HepG2 (cell line): Measurements from ENCODE around the gene CBX2. TPM values are rescaled to one million over a fixed set of nuclear protein-coding genes. Genes with fewer than 3 reads are reported as not detected.

Experiments used
- ATRX ChIP-seq: sonication (generic); formaldehyde crosslinking; IDR thresholded peaks from 2 replicates; pipeline ENCODE4 v1.4.0; 2020; ENCODE audit warnings: missing genetic modification reagents, borderline replicate concordance
- KDM5A ChIP-seq: fragments of 200-600 bp; sonication (generic); IDR thresholded peaks from 2 replicates; pipeline ENCODE4 v1.7.0; 2018; ENCODE audit warnings: antibody characterized with exemption, mild to moderate bottlenecking, low read length, borderline replicate concordance
- MATR3 ChIP-seq: sonication (generic); formaldehyde crosslinking; IDR thresholded peaks from 2 replicates; pipeline ENCODE4 v1.4.0; 2020; ENCODE audit warnings: missing genetic modification reagents
- MBD4 ChIP-seq: IDR thresholded peaks from 2 replicates; pipeline ENCODE4 v1.6.1; 2012; ENCODE audit warnings: low read length, inconsistent platforms, borderline replicate concordance
- NFYB ChIP-seq: sonication (generic); formaldehyde crosslinking; IDR thresholded peaks from 2 replicates; pipeline ENCODE4 v1.4.0; 2020; ENCODE audit warnings: missing genetic modification reagents
- PAF1 ChIP-seq: IDR thresholded peaks from 2 replicates; pipeline ENCODE4 v1.6.1; 2016; ENCODE audit warnings: missing genetic modification reagents, missing compliant biosample characterization
- PPARG ChIP-seq: conservative IDR thresholded peaks from 2 replicates; pipeline ENCODE4 v1.6.1; 2016; ENCODE audit warnings: missing biosample characterization, missing genetic modification reagents
- RXRB ChIP-seq: IDR thresholded peaks from 2 replicates; pipeline ENCODE4 v1.6.1; 2016; ENCODE audit warnings: borderline replicate concordance, missing genetic modification reagents, missing compliant biosample characterization
- SETDB1 ChIP-seq: sonication (generic); formaldehyde crosslinking; IDR thresholded peaks from 2 replicates; pipeline ENCODE4 v1.5.1; 2020; ENCODE audit warnings: missing genetic modification reagents, mild to moderate bottlenecking, borderline replicate concordance
- TCF7 ChIP-seq: sonication (generic); IDR thresholded peaks from 2 replicates; pipeline ENCODE4 v1.6.1; 2016; ENCODE audit warnings: antibody characterized with exemption, low read depth
- THAP11 ChIP-seq: IDR thresholded peaks from 2 replicates; pipeline ENCODE4 v1.6.1; 2016; ENCODE audit warnings: missing biosample characterization, missing genetic modification reagents
- XBP1 ChIP-seq: sonication (generic); formaldehyde crosslinking; IDR thresholded peaks from 2 replicates; pipeline ENCODE4 v1.5.0; 2020; ENCODE audit warnings: missing genetic modification reagents
- ZFY ChIP-seq: sonication (generic); formaldehyde crosslinking; IDR thresholded peaks from 2 replicates; pipeline ENCODE4 v1.4.0; 2020; ENCODE audit warnings: missing genetic modification reagents
- ZNF282 ChIP-seq: fragments of 450-650 bp; IDR thresholded peaks from 2 replicates; pipeline ENCODE4 v1.6.1; 2018; ENCODE audit not compliant: partially characterized antibody
- ZNF878 ChIP-seq: sonication (generic); formaldehyde crosslinking; IDR thresholded peaks from 2 replicates; pipeline ENCODE4 v1.8.1; 2023; ENCODE audit warnings: mild to moderate bottlenecking, missing genetic modification reagents, moderate library complexity
- polyA plus RNA-seq, 8 experiments: library from polyadenylated mRNA; depleted of rRNA in 3 of 8; stranded (reverse) in 7 of 8; unstranded in 1 of 8; fragments of >200 nt; fragmentation: Illumina TruSeq in 4 of 8; extraction: Trizol in 4 of 8; gene quantifications; 2 replicates each; pipeline versions ENCODE4 v1.2.1 to v1.2.3, GENCODE V29; 2011 to 2016; ENCODE audit warnings: low read depth in 4 of 8, missing spikeins in 1 of 8, mixed read lengths in 1 of 8; ENCODE audit not compliant: insufficient read depth in 1 of 8
- total RNA-seq, 5 experiments: library from RNA; depleted of rRNA; stranded (reverse); fragments of >200 nt; fragmentation: Illumina TruSeq; extraction: Trizol; gene quantifications; 2 replicates each; pipeline ENCODE4 v1.2.3, GENCODE V29; 2016; ENCODE audit warnings: low read depth in 1 of 5
- TF ChIP-seq, protein P1 (sequence below): IDR thresholded peaks from 2 replicates; pipeline ENCODE4 v1.6.1; 2012; ENCODE audit warnings: inconsistent platforms
- TF ChIP-seq, protein P2 (sequence below): sonication (generic); formaldehyde crosslinking; IDR thresholded peaks from 2 replicates; pipeline ENCODE4 v1.4.0; 2020; ENCODE audit warnings: mild to moderate bottlenecking, missing genetic modification reagents
- TF ChIP-seq, protein P3 (sequence below): sonication (generic); formaldehyde crosslinking; IDR thresholded peaks from 2 replicates; pipeline ENCODE4 v1.4.0; 2020; ENCODE audit warnings: mild to moderate bottlenecking, missing genetic modification reagents, borderline replicate concordance
- TF ChIP-seq, protein P4 (sequence below): sonication (generic); formaldehyde crosslinking; IDR thresholded peaks from 2 replicates; pipeline ENCODE4 v1.4.0; 2020; ENCODE audit warnings: missing genetic modification reagents, borderline replicate concordance

Gene CBX2
- total and polyA plus RNA-seq, 2 of the 13 experiments (the other 11 are each of a cell fraction or from before 2014, with no cell fraction given): 14.5 to 31.1 TPM

DNA sequence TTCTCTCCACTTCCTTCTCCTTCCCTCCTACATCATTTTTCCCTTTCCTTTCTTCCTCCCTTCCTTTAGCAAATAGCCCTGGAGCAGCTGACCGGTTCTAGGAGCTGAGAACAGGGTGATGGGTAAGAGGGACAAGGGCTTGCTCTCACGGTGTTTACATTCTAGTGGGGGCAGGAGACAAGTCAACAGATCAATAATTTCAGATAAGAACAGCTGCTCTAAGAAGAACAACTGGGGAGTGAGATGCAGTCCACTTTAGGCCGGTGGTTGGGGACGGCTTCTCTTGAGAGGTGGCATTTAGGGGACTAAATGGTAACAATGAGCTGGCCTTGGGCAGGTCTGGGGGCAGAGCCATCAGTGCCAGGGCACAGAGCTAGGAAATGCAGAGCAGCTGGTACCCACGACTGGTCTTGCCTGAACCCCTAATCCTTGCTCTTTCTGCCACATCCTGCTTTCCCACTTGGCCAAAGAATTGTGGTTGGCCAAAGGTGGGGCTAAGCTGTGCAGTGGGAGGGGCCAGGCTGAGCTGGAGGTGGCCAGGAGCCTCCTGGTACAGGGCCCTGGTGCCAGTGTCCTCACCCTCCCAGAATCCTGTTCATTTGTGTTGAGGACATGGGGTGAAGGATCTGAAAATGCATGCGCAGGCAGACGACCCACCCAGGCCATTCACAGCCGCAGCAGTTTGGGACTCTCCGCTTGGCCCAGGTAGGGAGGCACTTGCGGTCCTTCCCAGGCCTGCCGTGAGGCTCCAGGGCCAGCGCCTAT, 43.6 kb downstream of the CBX2 start (continued):
- 0 out of 2 replicates have a peak, but pooled peaks have one; percentile 22 for TF ChIP-seq NFYB
- TF ChIP-seq, protein P1, sequence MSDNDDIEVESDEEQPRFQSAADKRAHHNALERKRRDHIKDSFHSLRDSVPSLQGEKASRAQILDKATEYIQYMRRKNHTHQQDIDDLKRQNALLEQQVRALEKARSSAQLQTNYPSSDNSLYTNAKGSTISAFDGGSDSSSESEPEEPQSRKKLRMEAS: peak; percentile 71
- TF ChIP-seq PPARG (CRISPR knock-in tag): peak; percentile 89
- TF ChIP-seq, protein P2, sequence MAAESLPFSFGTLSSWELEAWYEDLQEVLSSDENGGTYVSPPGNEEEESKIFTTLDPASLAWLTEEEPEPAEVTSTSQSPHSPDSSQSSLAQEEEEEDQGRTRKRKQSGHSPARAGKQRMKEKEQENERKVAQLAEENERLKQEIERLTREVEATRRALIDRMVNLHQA (CRISPR knock-in tag): no peak
- TF ChIP-seq MATR3 (CRISPR knock-in tag): no peak
- TF ChIP-seq RXRB (CRISPR knock-in tag): peak; percentile 92
- no peak for TF ChIP-seq ZNF878 (CRISPR knock-in tag)
- no peak; the same call in 1 of the 2 replicates for TF ChIP-seq XBP1
- TF ChIP-seq PAF1 (CRISPR knock-in tag): no peak
- no peak for TF ChIP-seq SETDB1
- TF ChIP-seq ZNF282: no peak
- TF ChIP-seq, protein P3, sequence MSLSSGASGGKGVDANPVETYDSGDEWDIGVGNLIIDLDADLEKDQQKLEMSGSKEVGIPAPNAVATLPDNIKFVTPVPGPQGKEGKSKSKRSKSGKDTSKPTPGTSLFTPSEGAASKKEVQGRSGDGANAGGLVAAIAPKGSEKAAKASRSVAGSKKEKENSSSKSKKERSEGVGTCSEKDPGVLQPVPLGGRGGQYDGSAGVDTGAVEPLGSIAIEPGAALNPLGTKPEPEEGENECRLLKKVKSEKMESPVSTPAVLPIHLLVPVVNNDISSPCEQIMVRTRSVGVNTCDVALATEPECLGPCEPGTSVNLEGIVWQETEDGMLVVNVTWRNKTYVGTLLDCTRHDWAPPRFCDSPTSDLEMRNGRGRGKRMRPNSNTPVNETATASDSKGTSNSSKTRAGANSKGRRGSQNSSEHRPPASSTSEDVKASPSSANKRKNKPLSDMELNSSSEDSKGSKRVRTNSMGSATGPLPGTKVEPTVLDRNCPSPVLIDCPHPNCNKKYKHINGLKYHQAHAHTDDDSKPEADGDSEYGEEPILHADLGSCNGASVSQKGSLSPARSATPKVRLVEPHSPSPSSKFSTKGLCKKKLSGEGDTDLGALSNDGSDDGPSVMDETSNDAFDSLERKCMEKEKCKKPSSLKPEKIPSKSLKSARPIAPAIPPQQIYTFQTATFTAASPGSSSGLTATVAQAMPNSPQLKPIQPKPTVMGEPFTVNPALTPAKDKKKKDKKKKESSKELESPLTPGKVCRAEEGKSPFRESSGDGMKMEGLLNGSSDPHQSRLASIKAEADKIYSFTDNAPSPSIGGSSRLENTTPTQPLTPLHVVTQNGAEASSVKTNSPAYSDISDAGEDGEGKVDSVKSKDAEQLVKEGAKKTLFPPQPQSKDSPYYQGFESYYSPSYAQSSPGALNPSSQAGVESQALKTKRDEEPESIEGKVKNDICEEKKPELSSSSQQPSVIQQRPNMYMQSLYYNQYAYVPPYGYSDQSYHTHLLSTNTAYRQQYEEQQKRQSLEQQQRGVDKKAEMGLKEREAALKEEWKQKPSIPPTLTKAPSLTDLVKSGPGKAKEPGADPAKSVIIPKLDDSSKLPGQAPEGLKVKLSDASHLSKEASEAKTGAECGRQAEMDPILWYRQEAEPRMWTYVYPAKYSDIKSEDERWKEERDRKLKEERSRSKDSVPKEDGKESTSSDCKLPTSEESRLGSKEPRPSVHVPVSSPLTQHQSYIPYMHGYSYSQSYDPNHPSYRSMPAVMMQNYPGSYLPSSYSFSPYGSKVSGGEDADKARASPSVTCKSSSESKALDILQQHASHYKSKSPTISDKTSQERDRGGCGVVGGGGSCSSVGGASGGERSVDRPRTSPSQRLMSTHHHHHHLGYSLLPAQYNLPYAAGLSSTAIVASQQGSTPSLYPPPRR: peak; percentile 91
- TF ChIP-seq ATRX (CRISPR knock-in tag): no peak
- no peak; the same call in 1 of the 2 replicates for TF ChIP-seq TCF7
- TF ChIP-seq, protein P4, sequence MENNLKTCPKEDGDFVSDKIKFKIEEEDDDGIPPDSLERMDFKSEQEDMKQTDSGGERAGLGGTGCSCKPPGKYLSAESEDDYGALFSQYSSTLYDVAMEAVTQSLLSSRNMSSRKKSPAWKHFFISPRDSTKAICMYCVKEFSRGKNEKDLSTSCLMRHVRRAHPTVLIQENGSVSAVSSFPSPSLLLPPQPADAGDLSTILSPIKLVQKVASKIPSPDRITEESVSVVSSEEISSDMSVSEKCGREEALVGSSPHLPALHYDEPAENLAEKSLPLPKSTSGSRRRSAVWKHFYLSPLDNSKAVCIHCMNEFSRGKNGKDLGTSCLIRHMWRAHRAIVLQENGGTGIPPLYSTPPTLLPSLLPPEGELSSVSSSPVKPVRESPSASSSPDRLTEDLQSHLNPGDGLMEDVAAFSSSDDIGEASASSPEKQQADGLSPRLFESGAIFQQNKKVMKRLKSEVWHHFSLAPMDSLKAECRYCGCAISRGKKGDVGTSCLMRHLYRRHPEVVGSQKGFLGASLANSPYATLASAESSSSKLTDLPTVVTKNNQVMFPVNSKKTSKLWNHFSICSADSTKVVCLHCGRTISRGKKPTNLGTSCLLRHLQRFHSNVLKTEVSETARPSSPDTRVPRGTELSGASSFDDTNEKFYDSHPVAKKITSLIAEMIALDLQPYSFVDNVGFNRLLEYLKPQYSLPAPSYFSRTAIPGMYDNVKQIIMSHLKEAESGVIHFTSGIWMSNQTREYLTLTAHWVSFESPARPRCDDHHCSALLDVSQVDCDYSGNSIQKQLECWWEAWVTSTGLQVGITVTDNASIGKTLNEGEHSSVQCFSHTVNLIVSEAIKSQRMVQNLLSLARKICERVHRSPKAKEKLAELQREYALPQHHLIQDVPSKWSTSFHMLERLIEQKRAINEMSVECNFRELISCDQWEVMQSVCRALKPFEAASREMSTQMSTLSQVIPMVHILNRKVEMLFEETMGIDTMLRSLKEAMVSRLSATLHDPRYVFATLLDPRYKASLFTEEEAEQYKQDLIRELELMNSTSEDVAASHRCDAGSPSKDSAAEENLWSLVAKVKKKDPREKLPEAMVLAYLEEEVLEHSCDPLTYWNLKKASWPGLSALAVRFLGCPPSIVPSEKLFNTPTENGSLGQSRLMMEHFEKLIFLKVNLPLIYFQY (CRISPR knock-in tag): no peak
- peak; percentile 45; the same call in 1 of the 2 replicates for TF ChIP-seq ZFY (CRISPR knock-in tag)
- peak; percentile 81 for TF ChIP-seq THAP11 (CRISPR knock-in tag)
- no peak for TF ChIP-seq MBD4
- no peak for TF ChIP-seq KDM5A
